ENCODE results near the gene DRC3.
A peak's percentile ranks its signal among the peaks of the same experiment; 100 is the strongest.

DRC3 gene

DNA sequence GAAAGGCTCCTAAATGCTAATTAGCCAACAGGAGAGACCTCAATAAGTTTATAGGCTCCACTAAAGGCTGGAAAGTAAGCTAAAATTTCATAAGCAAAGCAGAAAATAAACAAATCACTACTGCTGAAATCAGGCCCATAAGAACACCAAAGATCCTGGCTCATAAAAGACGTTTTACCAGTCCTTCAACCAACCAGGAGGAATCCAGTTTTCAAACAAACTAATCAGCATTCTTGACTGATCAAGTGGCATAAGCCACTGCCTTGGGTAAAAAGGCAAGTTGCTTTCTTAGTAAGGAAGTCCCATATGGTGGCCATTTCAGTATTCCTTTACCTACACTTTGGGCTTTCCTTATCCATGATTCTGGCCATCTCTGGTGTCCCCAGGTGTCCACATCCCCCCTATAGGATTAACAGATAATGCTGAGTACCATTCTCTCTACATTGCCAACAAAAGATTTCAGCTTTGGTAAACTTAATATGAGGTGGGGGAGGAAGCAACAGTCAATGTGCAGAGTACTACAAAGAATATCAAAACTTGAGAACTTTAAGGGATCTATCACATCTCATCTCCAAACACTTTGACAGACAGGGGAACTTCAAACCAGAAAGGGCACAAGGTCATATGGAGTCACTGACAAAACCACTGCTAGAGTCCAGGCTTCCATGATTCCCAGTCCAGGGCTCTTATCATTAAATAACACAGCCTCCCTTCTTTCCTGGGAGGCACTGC is 1.8 kb upstream of the DRC3 start:
- DNase-seq = no peak

DNA sequence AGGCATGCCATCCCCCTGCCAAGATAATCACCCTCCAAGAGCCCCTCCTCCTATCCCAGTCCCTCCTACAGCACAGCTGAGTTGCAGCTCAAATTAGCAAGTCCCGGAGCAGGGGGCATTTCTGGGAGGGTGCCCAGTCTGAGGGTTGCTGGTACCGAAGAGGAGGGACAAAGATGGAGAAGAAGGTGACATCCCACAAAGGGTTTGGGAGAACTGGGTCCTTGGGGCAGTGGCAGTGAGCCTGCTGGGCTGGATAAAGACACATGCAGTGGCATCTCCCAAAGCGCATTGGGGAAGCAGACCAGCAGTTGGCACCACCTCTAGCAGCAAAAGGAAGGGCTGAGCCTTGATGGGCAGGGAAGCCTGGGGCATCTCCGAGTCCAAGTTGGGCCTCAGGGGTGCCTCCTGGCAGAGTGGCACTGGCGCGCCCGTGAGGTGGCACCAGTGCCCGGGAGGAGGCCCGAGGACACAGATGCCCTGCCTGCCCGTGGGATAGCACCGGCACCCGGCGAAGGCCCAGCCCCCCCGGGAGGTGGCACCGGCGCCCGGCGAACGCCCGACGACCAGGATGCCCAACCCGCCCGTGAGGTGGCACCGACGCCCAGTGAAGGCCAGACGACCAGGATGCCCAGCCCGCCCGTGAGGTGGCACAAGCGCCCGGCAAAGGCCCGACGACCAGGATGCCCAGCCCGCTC is 1.1 kb upstream of the DRC3 start:
- no peak for DNase-seq

DNA sequence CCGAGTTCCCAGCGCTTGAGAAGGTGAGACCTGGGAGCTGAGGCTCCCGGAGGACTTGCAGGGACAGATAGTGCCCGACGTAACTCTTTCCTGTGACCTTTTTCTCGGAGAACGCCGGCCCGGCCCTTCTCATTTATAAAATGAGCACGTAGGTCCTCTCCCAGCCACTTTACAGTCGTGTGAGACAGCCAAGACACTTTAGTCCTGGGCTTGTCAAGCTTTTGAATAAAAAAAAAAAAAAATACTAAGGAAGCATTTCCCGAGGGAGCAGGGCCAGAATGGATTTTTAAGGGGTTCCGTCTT is 241 bp downstream of the DRC3 start:
- no peak for DNase-seq

DNA sequence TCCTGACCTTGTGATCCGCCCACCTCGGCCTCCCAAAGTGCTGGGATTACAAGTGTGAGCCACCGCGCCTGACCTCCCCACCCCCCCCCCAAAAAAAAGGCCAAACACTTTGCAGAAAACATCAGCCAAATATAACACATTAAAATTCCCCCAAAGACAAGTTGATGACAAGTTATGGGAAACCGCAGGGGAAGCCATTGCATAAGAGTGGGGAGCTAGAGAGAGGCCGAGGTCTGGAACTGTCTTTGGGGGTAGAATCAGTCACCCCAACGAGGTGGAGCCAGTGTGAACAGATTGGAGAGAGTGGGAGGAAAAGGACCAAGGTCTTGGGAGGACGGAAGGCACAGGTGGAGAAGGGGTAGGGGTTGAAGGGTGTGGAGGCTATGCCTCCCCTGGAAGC is 2.8 kb downstream of the DRC3 start:
- DNase-seq = no peak

DNA sequence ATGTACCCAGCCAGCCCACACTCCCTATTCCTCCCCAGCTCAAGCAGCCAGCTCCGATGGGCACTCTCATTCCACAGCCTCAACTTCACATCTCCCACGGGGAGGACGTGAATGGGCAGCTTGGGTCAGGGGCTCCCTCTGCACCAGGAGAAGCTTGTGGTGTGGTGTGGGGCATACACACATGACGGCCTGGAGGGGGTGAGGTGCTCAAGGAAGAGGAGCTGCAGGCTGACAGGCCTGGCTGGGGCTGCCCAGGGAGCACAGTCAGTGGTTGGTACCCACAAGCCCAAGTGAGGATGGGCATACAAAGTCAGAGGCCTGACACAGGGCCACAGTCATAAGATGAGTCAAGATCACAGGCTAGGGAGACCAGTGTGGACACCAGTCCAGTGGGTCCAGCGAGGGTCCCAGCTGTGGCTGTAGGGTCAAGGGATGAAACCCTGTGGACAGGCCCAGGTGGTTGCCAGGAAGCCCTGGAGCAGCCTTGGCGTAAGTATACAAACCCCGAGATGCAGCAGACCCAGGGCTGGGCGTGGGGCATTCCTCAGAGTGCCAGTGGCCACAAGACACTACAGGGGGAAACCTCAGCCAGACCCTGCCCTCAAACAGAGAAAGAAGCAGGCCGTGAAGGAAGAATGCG is 4.4 kb downstream of the DRC3 start:
- no peak for DNase-seq

DNA sequence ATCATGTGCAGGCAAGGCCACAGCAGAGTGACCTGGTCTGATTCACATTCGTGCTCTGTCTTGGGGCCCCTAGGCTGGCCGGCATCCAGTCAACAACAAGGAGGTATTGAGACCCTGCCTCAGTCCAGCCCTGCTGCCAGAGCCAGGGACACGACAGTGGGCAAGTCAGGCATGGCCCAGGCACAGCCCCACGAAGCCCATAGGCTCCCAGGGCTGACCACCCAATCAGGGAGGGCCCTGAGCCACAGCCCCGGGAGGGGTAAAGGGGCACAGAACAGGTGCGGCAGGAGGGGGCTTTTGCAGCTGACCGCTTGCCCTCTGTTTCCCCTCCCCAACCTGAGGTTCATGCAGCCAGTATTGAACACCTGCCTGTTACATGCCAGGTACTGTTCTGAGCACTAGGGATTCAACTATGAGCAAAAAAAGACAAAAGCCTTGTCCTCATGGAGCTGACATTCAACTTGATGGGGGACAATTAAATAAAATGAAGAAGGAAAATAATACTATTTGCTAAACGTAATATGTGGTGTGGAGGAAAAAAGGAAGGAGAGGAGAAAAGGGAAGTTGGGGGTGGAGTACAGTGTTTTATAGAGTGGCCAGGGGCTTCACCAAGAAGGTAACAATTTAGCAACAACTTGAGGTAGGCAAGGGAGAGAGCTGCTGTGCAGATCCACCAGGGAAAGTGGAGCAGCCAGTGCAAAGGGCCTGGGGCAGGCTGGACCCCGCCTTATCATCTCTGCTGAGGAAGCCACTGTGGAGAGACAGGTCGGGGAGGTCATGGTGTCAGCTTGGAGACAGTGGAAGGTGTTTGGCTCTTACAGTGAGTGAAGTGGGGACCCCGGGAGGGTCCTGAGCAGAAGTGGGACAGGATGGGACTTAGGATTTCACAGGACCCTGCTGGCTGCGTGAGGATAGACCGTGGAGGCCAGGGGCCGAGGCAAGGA is 6.1 kb downstream of the DRC3 start:
- DNase-seq = no peak

DNA sequence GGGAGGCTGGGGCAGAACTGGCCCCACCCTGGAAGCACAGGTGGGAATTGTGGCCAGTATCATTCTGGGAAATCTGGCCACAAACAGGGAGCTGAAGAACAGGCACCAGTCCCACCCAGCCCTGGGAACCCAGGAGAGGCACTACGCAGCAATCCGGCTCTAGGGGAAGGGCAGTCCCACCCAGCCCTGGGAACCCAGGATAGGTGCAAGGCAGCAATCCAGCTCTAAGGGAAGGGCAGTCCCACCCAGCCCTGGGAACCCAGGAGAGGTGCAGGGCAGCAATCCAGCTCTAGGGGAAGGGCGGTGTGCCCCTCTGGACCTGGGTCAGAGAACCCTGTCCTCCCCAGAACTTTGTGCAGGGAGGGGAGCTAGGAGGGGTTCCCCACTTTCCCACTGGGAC is 7.1 kb downstream of the DRC3 start:
- no peak for DNase-seq

DNA sequence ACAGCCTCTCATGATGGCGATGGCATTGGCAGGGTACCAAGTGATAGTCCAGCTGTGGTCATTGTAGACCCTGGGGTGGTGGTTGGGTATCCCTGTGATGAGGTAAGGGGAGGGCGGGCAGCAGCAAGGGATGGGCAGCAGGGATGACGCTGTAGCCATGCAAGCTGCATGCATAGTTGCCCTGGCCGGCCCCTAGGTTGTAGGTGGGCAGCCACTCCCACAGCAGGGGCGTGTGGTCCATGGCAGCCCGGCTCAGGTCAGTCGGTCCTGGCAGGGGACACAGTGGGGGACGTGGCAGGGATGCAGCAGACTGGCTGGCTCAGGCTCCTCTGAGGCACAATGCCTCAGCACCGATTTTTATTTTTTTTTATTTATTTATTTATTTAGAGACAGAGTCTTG is 8.7 kb downstream of the DRC3 start:
- no peak for DNase-seq

DNA sequence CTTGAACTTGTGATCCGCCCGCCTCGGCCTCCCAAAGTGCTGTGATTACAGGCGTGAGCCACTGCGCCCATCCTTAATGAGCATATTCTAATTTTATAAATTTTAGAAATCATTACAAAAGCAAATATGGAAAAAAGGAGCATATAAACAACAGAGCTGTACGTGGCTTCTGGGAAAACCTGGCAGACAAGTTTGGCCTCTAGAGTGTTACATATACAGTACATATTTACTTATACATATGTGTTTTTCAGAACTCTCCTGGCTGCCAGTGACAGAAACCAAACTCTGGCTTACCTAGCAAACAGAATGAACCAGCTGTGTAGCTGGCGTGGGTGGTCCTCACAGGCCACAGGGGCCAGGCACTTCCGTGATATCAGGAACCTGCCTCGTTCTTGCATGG is 10.1 kb downstream of the DRC3 start:
- DNase-seq = no peak

DNA sequence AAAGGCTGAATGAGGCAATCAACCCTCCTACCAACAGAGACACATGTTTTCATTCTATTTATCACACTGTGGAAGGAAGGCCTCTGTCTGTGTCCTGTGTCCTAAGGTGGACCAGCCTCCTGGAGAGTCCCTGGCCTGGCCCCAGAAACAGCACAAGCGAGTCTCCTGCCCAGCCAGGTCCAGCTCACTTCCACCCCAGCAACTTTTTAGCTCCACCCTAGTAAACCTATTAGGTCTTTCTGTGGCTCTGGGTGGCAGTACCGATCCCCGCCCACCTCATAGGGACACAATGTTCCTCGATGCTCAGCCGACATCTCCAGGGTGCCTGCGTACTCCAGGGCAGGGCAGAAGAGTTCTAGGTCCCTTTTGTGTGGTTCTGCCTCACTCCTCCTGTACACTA is 10.7 kb downstream of the DRC3 start:
- no peak for DNase-seq

DNA sequence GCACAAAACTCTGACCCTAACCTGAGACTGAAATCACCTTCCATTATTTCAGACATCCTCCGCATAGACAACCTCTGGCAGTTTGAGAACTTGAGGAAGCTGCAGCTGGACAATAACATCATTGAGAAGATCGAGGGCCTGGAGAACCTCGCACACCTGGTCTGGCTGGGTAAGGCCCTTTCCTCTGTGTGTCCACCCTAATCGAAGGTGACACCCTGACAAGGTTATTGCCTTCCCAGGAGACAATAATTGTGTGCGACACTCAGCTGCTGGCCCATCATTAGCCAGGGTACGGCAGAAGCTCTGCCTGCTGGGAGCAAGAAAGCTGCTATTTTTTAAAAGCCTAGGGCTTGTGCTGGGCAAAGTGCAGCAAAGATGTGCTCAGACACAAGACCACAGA is 11.1 kb downstream of the DRC3 start:
- no peak for DNase-seq

DNA sequence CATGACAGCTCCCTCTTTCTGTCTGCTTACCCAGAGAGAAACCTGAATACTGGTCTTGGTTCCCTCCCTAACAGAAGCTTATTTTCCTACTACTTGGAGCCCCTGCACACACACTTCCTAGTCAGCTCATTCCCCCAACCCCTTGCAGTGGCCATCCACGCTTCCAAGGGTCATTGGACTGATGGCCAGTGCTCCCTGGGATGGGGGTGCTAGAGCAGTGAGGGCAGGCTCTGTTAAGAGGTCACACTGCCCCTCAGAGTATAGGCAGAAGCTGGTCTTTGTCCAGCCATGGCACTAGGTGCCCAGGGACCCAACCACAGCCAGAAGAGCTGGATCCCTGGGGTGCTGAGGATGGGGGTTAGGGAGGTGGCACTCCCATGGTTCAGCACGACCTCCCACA is 12.5 kb downstream of the DRC3 start:
- DNase-seq = no peak

DNA sequence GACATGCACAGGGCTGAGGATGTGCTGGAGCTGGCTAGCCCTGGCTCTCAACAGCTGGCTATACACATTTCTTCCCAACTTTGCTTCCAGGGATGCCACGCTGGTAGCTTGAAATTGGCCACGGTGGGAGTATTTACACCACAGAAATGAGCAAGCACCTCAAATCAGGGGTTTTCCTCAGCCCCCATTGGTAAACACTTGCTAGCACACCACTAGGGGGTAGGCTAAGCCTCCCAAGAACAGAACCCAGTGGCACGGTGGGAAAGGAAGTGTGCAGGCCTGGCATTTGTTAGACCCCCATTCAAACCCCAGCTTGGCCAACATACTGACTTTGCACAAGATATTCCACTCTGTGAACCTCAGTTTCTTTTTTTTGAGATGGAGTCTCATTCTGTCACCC is 12.9 kb downstream of the DRC3 start:
- DNase-seq = peak; percentile 6

DNA sequence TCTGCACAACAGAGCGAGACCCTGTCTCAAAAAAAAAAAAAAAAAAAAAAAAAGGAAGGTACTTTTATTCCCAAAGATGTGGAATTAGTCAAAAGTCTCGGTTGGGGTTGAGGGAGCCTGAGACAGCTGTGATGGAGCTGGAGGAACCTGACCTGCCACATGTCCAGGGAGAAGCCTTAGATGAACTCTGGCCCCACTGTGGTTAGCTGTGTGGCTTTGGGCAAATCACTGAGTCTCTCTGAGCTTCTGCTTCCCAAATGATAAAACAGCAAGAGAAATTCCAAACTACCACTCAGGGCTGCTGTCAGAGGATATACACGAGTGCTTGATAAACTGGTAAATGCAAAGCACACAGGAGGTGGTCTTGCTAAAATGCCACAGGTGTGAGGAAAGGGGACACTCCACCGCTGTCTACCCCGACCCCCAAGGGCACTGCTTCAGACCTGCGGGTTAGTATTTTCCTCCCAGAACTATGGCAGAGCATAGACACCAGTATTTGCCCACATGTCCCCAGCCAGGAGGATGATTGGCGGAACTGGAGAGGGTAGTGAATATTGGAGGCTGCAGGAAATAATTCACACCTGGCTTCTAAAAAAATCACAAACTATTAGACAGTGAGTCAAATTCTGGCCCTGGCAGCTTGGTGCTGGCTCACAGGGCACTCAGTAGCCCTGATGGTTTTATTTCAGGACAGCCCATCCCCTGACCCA is 14.7 kb downstream of the DRC3 start:
- DNase-seq = no peak

DNA sequence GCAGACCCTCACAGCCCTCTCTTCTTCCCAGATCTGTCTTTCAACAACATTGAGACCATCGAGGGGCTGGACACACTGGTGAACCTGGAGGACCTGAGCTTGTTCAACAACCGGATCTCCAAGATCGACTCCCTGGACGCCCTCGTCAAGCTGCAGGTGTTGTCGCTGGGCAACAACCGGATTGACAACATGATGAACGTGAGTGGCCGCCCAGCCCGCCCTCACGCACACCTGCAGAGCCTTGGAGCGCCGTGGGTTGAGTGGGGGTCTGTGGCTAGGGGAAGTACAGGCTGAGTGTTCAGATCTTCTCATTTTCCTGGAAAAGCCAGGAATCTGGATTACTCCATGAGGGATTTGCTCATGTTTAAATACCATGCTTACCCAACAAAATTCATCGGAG is 15.2 kb downstream of the DRC3 start:
- DNase-seq = no peak

DNA sequence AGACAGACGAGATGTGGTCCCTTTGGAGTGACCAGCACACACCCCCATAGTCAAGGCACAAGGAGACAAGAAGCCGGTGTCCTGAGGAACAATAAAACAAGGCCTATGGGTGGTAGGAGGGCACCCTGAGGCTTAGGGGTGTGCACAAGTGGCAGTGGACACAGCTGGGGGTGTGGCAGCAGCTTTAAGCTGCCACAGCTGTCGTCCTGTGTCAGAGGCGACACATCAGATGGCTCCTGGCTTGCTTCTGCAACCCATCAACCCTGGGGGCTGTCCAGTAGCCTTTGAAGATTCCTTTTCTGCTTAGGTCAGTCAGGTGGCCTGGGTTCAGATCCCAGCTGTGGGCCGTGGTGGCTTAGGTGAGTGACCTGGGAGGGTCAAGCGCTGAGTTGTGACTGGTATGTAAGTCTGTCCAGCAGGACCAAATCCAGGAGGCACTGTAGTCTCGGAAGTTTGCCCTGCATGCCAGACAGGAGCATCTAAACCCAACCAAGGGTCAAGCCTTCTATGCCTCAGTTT is 15.8 kb downstream of the DRC3 start:
- no peak for DNase-seq

DNA sequence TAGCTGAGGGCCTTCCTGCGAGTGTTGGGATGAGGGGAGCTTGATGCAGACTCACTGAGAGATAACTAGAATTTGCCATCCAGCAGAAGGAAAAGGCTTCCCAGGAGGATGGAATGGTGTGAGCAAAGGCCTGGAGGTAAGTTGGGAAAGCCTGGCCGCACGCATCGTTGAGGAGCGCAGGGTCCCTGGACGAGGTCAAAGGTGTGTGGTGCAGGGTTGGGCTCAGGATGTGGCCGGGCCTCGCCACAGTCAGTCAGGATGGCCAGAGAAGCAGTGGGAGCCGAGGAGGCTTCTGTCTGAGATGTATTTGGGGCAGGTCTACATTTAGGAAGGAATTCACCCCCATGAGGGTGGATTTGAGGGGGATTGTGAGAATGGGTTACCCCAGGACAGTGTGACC is 16.4 kb downstream of the DRC3 start:
- no peak for DNase-seq

DNA sequence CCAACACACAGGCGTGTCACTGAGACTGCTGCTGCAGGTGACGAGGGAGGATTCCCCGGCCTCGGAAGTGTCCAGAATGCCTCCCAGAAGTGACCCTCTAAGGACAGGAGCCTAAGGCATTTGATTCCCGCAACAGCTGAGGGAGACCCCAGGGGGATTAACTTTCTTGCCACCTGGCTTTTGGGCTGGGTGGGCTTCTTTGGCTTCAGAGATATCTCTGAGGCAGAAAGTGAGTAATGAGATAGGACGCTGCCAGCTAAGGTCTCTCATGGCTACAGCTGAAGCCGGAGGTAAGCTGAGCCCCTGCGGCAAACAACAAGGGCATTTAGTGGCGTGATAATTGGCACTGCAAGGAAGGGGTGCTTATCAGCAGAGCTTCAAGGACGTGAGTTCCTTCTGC is 17.0 kb downstream of the DRC3 start:
- no peak for DNase-seq

DNA sequence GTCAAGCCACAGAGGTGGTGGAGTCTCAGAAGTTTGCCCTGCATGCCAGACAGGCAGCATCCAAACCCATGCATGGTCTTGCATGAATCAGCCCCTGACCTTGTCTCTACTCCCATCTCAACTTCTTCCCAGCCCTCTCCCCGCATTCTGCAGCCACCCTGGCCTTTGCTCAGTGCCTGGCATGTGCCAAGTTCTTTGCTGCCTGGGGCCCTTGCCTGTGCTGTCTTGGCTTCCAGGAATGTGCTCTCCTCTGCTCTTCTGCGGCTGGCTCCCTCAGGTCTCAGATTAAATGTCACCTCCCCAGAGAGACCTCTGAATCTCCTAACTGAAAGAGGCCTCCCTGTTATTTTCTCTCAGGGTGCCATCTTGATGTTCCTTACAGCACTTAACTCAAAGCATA is 17.6 kb downstream of the DRC3 start:
- DNase-seq = no peak

DNA sequence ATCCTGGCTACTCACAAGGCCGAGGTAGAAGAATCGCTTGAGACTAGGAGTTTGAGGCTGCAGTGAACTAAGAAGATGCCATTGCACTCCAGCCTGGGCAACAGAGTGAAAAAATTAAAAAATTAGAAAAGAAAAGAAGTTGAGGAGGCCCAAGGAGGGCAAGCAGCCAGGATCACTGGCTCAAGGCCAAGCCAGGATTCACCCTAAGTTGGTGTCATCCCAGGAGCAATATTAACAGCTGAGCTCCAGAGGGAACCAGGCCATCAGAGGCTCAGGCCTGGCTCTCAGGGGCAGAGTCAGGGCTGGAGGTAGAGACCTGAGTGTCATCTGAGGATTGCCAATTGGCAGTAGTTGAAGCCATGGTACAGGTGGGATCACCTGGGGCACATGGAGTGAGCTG is 20.7 kb downstream of the DRC3 start:
- DNase-seq = no peak

DNA sequence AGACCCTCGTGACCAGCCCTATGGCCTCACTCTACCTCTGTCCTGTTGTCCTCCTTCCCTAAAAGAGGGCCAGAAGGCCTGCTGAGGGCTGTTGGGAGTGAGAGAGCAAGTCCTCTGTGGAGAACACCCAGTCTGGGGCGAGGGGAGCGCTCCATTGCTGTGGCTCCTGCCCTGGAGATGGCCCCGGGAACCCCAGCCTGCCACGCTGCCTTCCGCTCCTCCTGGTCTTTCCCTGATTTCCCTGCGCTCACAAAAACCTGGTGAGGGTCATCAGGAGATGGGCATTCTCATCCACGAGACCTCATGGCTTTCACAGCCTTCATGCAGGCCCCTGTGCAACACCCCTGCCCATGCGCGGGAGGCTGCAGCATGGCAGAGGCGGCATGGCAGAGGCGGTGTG is 21.2 kb downstream of the DRC3 start:
- no peak for DNase-seq

DNA sequence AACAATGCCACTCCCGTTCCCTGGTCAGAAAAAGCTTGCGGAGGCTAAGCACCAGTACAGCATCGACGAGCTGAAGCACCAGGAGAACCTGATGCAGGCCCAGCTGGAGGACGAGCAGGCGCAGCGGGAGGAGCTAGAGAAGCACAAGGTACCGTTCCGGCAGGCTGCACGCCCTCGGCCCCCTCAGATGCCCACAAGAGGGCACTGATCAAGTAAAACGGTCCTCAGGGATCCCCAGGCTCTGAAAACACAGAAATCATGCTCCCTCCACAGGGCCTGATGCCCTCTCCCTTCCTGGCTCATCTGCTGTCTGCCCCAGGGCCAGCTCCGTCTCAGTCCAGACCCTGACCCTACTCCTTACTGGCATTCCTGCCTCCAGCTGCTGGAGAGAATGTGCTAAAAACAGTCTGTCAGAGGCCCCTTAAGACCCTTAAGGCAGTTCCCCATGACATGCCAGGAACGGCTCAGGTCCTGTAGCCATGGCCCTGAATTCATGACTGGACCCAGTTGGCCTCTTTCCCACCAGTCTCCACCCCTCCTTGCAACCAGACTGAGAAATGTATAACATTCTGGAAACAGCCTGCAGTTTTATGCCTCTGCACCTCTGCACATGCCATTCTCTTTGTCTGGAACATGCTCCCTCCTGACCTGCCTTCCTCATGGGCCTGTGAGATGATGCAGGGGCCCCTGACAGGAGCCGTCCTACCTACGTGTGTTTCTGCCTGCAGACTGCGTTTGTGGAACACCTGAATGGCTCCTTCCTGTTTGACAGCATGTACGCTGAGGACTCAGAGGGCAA is 21.8 kb downstream of the DRC3 start:
- DNase-seq = peak; percentile 18
